IMR-90 (cell line): ENCODE results near the gene UGT1A3. TPM values are rescaled to one million over a fixed set of nuclear protein-coding genes. Genes with fewer than 3 reads are reported as not detected.

Source experiments
- ATAC-seq: fragments of 200-7000 bp; cut with Tn5 transposase; 2 replicates; pipeline ENCODE4 v1.9.1; 2020; ENCODE audit warnings: low read depth, mild to moderate bottlenecking, moderate library complexity
- BruUV-seq: library from RNA; stranded (reverse); fragments of 400-500 nt; replicated peaks from 2 replicates; lab custom pipeline; 2021; lab: Mats Ljungman, UMichigan
- CTCF ChIA-PET: fragments of 300-600 bp; formaldehyde crosslinking; extraction: SDS; loops from one replicate; lab custom pipeline; 2021; ENCODE audit warnings: antibody characterized with exemption; lab: Yijun Ruan, JAX
- POLR2A ChIA-PET: fragments of 300-600 bp; sonication (Branson Sonifier 250); formaldehyde crosslinking; loops from one replicate; lab custom pipeline; 2022; ENCODE audit warnings: antibody characterized with exemption; ENCODE audit not compliant: unreplicated experiment; lab: Charles Lee
- DNase-seq: peaks from one replicate; pipeline ENCODE4 v3.0.0; 2013
- H2AFZ ChIP-seq: replicated peaks from 2 replicates; pipeline ENCODE3; 2013; ENCODE audit warnings: low read length, mild to moderate bottlenecking; ENCODE audit not compliant: poor library complexity
- H2AK5ac ChIP-seq: 2 replicates; pipeline ENCODE4 v1.6.1; 2013; ENCODE audit warnings: low read depth, low read length, inconsistent platforms
- H2AK9ac ChIP-seq: replicated peaks from 2 replicates; pipeline ENCODE3; 2013; ENCODE audit warnings: mild to moderate bottlenecking, low read depth, low read length, moderate library complexity; ENCODE audit not compliant: poor library complexity
- H2BK120ac ChIP-seq: 2 replicates; pipeline ENCODE4 v1.6.1; 2013; ENCODE audit warnings: low read depth, low read length, inconsistent platforms
- H2BK15ac ChIP-seq: 3 replicates; pipeline ENCODE4 v1.6.1; 2013; ENCODE audit warnings: low read depth, low read length, inconsistent platforms
- H2BK20ac ChIP-seq: 2 replicates; pipeline ENCODE4 v1.6.1; 2013; ENCODE audit warnings: low read depth, mild to moderate bottlenecking, inconsistent platforms, low read length, moderate library complexity
- H2BK5ac ChIP-seq: 2 replicates; pipeline ENCODE4 v1.6.1; 2013; ENCODE audit warnings: mild to moderate bottlenecking, low read depth, low read length, inconsistent platforms; ENCODE audit not compliant: poor library complexity, severe bottlenecking
- H3K14ac ChIP-seq: replicated peaks from 2 replicates; pipeline ENCODE4 v1.6.1; 2013; ENCODE audit warnings: low read depth, low read length, inconsistent platforms
- H3K18ac ChIP-seq: 2 replicates; pipeline ENCODE4 v1.6.1; 2013; ENCODE audit warnings: low read depth, low read length, control low read depth
- H3K23ac ChIP-seq: 2 replicates; pipeline ENCODE4 v1.6.1; 2013; ENCODE audit warnings: low read depth, low read length, inconsistent platforms
- H3K27ac ChIP-seq: 2 replicates; pipeline ENCODE4 v1.5.1; 2013; ENCODE audit warnings: mild to moderate bottlenecking, control low read depth, low read length; ENCODE audit not compliant: insufficient read depth
- H3K27me3 ChIP-seq: 2 replicates; pipeline ENCODE4 v1.6.1; 2013; ENCODE audit warnings: low read length; ENCODE audit not compliant: control insufficient read depth, insufficient read depth
- H3K36me3 ChIP-seq: 2 replicates; pipeline ENCODE4 v1.6.1; 2013; ENCODE audit warnings: low read length, mixed read lengths; ENCODE audit not compliant: control insufficient read depth, insufficient read depth
- H3K4ac ChIP-seq: 2 replicates; pipeline ENCODE4 v1.6.1; 2013; ENCODE audit warnings: low read depth, low read length, inconsistent platforms
- H3K4me1 ChIP-seq: 2 replicates; pipeline ENCODE4 v1.6.1; 2013; ENCODE audit warnings: low read length, mixed read lengths; ENCODE audit not compliant: control insufficient read depth, insufficient read depth
- H3K4me2 ChIP-seq: 2 replicates; pipeline ENCODE4 v1.6.1; 2013; ENCODE audit warnings: low read depth, mild to moderate bottlenecking, control low read depth, low read length, moderate library complexity
- H3K4me3 ChIP-seq: 2 replicates; pipeline ENCODE4 v1.5.1; 2013; ENCODE audit warnings: low read depth, mild to moderate bottlenecking, control low read depth, low read length, moderate library complexity; ENCODE audit not compliant: insufficient read depth
- H3K56ac ChIP-seq: 2 replicates; pipeline ENCODE4 v1.6.1; 2013; ENCODE audit warnings: low read length, inconsistent platforms; ENCODE audit not compliant: insufficient read depth; ENCODE audit errors: extremely low read depth
- H3K79me1 ChIP-seq, 2 experiments: 2 replicates each; pipeline ENCODE4 v1.6.1; 2013; ENCODE audit warnings: low read length in 2 of 2, inconsistent platforms in 1 of 2, low read depth in 1 of 2
- H3K9ac ChIP-seq: 2 replicates; pipeline ENCODE4 v1.6.1; 2013; ENCODE audit warnings: low read depth, low read length, control low read depth
- H3K9me1 ChIP-seq: 2 replicates; pipeline ENCODE4 v1.6.1; 2013; ENCODE audit warnings: low read length, inconsistent platforms; ENCODE audit not compliant: insufficient read depth
- H3K9me3 ChIP-seq: 2 replicates; pipeline ENCODE4 v1.6.1; 2013; ENCODE audit warnings: low read length; ENCODE audit not compliant: control insufficient read depth, insufficient read depth
- H4K20me1 ChIP-seq: 2 replicates; pipeline ENCODE4 v1.6.1; 2013; ENCODE audit warnings: low read length, inconsistent platforms; ENCODE audit not compliant: insufficient read depth
- H4K5ac ChIP-seq: 2 replicates; pipeline ENCODE4 v1.6.1; 2013; ENCODE audit warnings: mild to moderate bottlenecking, low read depth, low read length, control low read depth
- H4K8ac ChIP-seq, 2 experiments: 2 replicates each; pipeline ENCODE4 v1.6.1; 2013; ENCODE audit warnings: low read depth in 2 of 2, low read length in 2 of 2, control low read depth in 1 of 2, inconsistent platforms in 1 of 2
- H4K91ac ChIP-seq: 2 replicates; pipeline ENCODE4 v1.6.1; 2013; ENCODE audit warnings: low read depth, low read length, inconsistent platforms; ENCODE audit not compliant: insufficient read depth
- CEBPB ChIP-seq: IDR thresholded peaks from 2 replicates; pipeline ENCODE4 v1.6.1; 2012; ENCODE audit warnings: low read depth, low read length, improper control_type of control experiment
- CHD1 ChIP-seq: IDR thresholded peaks from 2 replicates; pipeline ENCODE4 v1.6.1; 2012; ENCODE audit warnings: low read depth, low read length, improper control_type of control experiment
- FOS ChIP-seq: fragments of 150-350 bp; IDR thresholded peaks from 2 replicates; pipeline ENCODE4 v1.6.1; 2016; ENCODE audit warnings: low read depth, low read length
- RCOR1 ChIP-seq: IDR thresholded peaks from 2 replicates; pipeline ENCODE4 v1.6.1; 2012; ENCODE audit warnings: mild to moderate bottlenecking, low read length, improper control_type of control experiment; ENCODE audit not compliant: insufficient replicate concordance
- USF2 ChIP-seq: fragments of 150-350 bp; IDR thresholded peaks from 2 replicates; pipeline ENCODE4 v1.6.1; 2017; ENCODE audit warnings: mild to moderate bottlenecking, antibody characterized with exemption, low read length, low read depth
- dilution Hi-C: fragments of 300-500 bp; cut with HindIII; formaldehyde crosslinking; loops from one replicate; pipeline ENCODE4 v1.14.3; 2018; ENCODE audit warnings: low sequenced_read_pairs; ENCODE audit not compliant: unreplicated experiment
- in situ Hi-C: fragments of 300-500 bp; cut with MboI; formaldehyde crosslinking; loops from 3 replicates; pipeline ENCODE4 v1.14.3; 2019; ENCODE audit warnings: low sequenced_read_pairs, inconsistent platforms, mixed read lengths
- intact Hi-C: fragments of 100-400 bp; cut with micrococcal nuclease; formaldehyde crosslinking; loops from 2 replicates; pipeline ENCODE4 v1.10.0; 2022
- polyA plus RNA-seq, 3 experiments: library from polyadenylated mRNA; depleted of rRNA; stranded (reverse); fragments of >200 nt; gene quantifications; 2 replicates each; pipeline ENCODE4 v1.2.3, GENCODE V29; 2012; ENCODE audit warnings: low replicate concordance in 1 of 3
- total RNA-seq: library from RNA; depleted of rRNA; stranded (reverse); fragments of >200 nt; gene quantifications from 2 replicates; pipeline ENCODE4 v1.2.3, GENCODE V29; 2012
- TF ChIP-seq, protein P1 (sequence below): conservative IDR thresholded peaks from 2 replicates; pipeline ENCODE4 v1.5.1; 2012; ENCODE audit warnings: mild to moderate bottlenecking, low read depth, low read length, improper control_type of control experiment

Gene UGT1A3
- total and polyA plus RNA-seq, 2 of the 4 experiments (the other 2 are of a cell fraction), result not detected

GRCh38 chr2:233758141-233758540 is 29.3 kb downstream of the UGT1A3 start:
- H4K5ac ChIP-seq, result no peak overlapping the region
- no peaks in the 10 kb centered on the region for H3K27me3 ChIP-seq
- H3K23ac ChIP-seq, result no peak overlapping the region
- no peak overlapping the region for H4K91ac ChIP-seq
- no peak overlapping the region for H3K56ac ChIP-seq
- H2AK5ac ChIP-seq, result no peak overlapping the region
- intact Hi-C loops (no loop called here), dilution Hi-C loops (no loop called here), in situ Hi-C loops (no loop called here)
- no peak overlapping the region for H3K4me3 ChIP-seq
- H3K9me3 ChIP-seq, result no peaks in the 10 kb centered on the region
- no peak overlapping the region for H2BK15ac ChIP-seq
- no peak overlapping the region for H2AK9ac ChIP-seq
- no peak overlapping the region for H3K4ac ChIP-seq
- H3K27ac ChIP-seq, result no peak overlapping the region
- H3K14ac ChIP-seq, result no peak overlapping the region
- H2AFZ ChIP-seq, result no peak overlapping the region
- H3K18ac ChIP-seq, result no peak overlapping the region
- POLR2A ChIA-PET, result no interaction called here
- H2BK5ac ChIP-seq, result no peak overlapping the region
- CTCF ChIA-PET, result no interaction called here
- BruUV-seq, result no TSS peak
- no peaks in the 10 kb centered on the region for H3K36me3 ChIP-seq
- no peaks in the 10 kb centered on the region for H3K79me1 ChIP-seq
- DNase-seq (no peak), ATAC-seq (no peak)
- H3K4me2 ChIP-seq, result no peak overlapping the region
- no peak overlapping the region for H4K8ac ChIP-seq
- H3K9ac ChIP-seq, result no peak overlapping the region
- TF ChIP-seq, protein P1, sequence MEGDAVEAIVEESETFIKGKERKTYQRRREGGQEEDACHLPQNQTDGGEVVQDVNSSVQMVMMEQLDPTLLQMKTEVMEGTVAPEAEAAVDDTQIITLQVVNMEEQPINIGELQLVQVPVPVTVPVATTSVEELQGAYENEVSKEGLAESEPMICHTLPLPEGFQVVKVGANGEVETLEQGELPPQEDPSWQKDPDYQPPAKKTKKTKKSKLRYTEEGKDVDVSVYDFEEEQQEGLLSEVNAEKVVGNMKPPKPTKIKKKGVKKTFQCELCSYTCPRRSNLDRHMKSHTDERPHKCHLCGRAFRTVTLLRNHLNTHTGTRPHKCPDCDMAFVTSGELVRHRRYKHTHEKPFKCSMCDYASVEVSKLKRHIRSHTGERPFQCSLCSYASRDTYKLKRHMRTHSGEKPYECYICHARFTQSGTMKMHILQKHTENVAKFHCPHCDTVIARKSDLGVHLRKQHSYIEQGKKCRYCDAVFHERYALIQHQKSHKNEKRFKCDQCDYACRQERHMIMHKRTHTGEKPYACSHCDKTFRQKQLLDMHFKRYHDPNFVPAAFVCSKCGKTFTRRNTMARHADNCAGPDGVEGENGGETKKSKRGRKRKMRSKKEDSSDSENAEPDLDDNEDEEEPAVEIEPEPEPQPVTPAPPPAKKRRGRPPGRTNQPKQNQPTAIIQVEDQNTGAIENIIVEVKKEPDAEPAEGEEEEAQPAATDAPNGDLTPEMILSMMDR, result no peak
- no peak for TF ChIP-seq RCOR1
- TF ChIP-seq CHD1, result no peak
- no peak for TF ChIP-seq USF2
- TF ChIP-seq FOS, result no peak
- no peak for TF ChIP-seq CEBPB
- peaks cover 3% of the 10 kb centered on the region for H3K4me1 ChIP-seq
- no peaks in the 10 kb centered on the region for H3K9me1 ChIP-seq
- no peaks in the 10 kb centered on the region for H4K20me1 ChIP-seq
- H2BK20ac ChIP-seq, result no peak overlapping the region
- no peak overlapping the region for H2BK120ac ChIP-seq
